Stromal cell of bone marrow (primary cell): ENCODE data around the gene STIMATE.

Source experiments
- DNase-seq: peaks from one replicate; pipeline ENCODE4 v3.0.0-alpha.2; 2012; ENCODE audit warnings: low read depth

STIMATE gene

GRCh38 chr3:52817221-52817620 lies 80.1 kb downstream of the STIMATE start:
- DNase-seq = no peak

GRCh38 chr3:52816654-52817053 lies 80.7 kb downstream of the STIMATE start:
- no peak for DNase-seq

DNA sequence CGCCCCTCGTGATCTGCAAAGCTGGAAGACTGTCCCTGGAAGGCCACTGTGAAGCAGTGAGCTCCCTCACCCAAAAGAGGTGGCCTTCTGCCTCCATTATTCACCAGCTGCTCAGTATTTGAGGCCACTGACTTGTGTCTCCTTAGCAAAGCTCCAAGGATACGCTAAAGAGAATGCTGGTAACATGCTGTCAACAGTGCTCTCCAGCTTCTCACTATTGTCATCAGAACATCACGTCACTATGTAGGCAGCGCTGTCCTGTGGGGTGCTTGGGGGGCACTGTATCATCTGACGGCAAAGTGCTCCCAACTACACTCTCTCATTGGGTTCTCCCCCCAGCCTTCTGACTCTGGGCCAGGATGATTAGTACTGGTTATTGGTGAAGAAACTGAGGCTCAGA lies 81.1 kb downstream of the STIMATE start:
- DNase-seq = no peak

DNA sequence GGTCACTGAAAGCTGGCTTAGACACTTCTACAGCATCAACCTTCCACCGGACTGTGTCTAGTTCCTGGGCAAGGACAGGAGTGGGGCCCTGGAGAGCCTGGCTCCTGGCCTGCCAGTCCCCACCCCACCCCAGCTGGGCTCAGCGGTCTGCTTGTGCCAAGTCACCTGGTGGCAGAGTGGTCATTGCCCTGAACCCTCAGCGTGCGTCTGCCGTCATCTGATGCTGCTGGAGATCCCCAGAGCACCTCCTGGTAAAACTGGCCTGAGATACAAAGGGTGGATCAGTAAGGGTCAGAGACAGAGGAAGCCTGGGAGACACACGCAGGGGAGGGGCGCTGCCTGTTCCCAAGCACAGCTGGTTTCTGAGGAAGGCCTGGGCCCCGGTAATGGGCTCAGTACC lies 83.5 kb downstream of the STIMATE start:
- no peak for DNase-seq

GRCh38 chr3:52811452-52812011 lies 85.8 kb downstream of the STIMATE start:
- no peak for DNase-seq

- DNase-seq = no peak
Measured at GRCh38 chr3:52810923-52811322, 86.4 kb downstream of the STIMATE start.

- no peak for DNase-seq
Measured at GRCh38 chr3:52809662-52810377, 87.5 kb downstream of the STIMATE start.

DNA sequence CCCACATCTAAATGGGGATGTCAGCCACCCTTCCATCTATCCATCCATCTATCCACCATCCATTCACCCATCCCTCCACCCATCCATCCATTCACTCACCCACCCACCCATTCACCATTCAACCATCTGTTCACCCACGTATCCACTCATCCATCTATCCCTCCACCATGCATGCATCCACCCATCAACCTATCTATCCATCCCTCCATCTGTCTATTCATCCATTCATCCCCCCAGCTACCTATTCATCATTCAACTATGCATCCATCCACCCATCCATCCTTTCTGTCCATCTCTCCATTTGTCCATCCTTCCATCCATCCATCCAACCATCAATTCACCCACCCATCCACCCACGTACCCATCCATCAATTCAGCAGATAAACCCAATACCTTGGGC lies 88.2 kb downstream of the STIMATE start:
- no peak for DNase-seq

DNA sequence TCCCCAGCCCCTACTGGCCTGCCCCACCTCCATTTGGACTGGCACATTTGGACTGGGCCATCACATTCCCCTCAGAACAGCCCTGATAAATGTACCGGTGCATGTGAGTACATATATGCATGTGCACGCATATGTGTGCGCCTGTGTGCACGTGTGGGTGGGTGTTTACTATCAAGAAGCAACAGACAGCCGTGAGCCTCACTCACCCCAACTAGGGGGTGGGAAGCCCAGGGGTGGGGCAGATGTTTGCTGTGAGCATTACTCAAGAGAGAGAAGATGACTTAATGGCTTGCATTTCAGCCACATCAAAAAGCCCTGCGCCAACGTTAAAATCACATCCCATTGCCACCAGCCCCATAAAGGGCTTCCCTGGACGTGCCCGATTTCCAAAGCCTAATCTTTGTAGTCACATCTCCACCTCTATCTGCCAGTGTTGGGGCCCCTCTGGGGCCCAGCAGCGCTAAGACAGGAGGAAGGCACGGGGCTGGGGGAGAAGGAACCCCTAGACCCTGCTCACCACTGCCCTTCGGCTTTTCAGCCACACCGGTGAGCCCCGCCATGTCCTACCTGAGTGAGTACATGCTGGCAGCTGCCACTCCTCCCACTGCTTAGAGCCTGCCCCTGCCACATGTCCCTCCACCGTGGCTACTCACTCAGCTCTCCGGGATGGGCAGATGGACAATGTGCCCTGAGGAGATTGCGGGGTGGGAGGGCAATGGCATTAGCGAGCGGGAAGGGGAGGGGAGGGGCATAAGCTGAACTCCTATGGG lies 91.9 kb downstream of the STIMATE start:
- DNase-seq = no peak

DNA sequence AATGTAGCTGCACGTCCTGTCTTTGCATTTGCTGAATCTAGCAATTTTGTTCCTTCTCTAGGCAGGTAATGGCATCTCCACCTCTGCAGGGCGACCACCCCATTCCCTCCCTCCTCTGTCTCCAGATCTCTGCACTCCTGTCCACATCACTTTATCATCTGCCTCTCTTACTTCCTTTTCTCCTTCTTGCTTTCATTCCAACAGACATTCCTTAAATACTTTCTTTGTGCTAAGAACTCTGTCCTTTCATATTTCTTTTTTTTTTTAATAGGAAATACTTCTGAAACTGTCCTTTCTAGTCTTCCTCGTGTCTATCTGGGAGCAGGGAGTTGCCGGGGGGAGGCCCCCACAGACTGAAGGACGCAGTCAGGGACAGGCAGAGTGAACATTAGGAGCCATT lies 95.5 kb downstream of the STIMATE start:
- no peak for DNase-seq

GRCh38 chr3:52800079-52800478 lies 97.3 kb downstream of the STIMATE start:
- no peak for DNase-seq

DNA sequence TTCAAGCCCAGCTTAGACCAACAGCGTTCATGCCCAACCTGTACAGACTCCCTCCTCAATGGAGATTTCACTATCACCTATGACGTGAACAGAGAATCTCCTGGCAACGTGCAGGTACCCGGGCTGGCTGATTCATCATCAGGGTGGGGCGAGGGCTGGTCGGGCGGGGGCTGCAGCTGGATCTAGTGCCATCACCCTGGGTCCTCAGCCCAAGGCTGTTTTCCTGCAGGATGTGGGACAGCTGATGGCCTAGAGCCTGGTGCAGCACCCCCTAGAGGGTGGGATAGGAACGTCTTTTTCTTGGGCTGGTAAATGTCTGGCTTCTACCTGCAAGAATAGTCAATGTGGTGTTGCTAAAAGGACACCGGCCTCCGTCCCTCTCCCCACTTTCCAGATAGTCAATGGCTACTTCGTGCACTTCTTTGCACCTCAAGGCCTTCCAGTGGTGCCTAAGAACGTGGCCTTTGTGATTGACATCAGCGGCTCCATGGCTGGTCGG lies 98.3 kb downstream of the STIMATE start:
- no peak for DNase-seq

GRCh38 chr3:52798376-52798977 lies 98.9 kb downstream of the STIMATE start:
- no peak for DNase-seq

- DNase-seq = no peak
Measured at GRCh38 chr3:52796411-52796810, 100.9 kb downstream of the STIMATE start.

DNA sequence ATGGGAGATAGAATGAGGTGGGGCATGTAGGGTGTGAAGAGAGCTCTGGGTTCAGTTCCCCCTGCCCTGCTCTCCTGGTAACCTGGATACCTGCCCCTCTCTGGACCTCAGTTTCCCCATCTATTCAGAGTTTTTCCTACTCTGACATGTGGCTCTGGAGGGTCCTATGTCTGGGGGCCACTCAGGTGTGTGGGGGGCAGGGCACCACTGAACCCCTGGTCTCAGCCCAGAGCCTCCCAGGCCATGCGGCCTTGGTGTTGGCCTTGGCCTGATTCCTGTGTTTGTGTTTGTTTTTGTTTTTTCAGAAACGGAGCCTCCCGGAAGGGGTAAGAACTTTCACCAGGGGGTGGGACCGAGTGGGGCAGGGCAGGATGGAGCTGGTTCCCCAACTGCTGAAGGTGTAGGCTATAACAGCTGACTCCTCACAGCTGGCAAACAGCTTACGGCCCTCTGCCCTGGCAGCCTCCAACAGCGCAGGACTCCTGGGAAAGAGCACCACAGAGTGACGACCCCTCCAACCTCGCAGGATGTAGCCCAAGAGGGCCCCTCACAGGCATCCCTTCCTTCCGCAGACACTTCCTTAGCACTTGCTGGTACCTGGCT lies 101.9 kb downstream of the STIMATE start:
- no peak for DNase-seq

- DNase-seq = no peak
Measured at GRCh38 chr3:52794612-52795099, 102.7 kb downstream of the STIMATE start, which contains the start of gene ITIH3. TSS of gene ITIH3 (plus strand) at chr3:52794796. CDS start at chr3:52794804, 8 bp downstream.

GRCh38 chr3:52793702-52794611 lies 103.4 kb downstream of the STIMATE start:
- no peak for DNase-seq

DNA sequence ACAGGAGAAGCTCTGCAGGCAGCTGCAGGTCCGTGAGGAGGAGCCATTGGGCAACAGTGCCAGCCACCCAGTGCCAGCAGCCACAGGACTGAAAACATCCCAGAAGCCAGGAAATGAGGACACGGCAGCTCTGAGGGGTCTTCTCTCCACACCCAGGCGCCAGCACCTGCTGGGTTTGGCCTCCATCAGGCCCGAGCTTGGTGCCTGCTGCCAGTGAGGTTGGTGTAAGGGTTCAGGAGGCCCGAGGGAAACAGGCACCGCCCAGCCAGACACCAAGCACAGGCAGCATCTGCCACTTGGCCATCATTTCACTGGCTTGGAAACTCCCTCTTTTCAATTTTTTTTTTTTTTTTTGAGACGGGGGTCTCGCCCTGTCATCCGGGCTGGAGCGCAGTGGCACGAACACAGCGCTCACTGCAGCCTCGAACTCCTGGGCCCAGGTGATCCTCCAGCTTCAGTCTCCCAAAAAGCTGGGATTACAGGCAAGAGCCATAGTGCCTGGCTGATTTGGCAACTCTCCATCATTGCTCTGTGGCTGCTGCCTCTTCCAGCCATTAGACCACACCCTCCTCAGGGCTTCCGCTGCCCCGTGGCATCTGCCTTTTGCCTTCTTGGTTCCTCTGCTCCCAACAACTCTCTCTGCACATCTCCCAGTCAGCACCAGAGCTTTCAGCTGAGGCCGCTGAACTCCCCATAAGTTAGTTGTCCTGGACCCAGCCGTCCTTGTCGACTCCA lies 104.2 kb downstream of the STIMATE start:
- no peak for DNase-seq

DNA sequence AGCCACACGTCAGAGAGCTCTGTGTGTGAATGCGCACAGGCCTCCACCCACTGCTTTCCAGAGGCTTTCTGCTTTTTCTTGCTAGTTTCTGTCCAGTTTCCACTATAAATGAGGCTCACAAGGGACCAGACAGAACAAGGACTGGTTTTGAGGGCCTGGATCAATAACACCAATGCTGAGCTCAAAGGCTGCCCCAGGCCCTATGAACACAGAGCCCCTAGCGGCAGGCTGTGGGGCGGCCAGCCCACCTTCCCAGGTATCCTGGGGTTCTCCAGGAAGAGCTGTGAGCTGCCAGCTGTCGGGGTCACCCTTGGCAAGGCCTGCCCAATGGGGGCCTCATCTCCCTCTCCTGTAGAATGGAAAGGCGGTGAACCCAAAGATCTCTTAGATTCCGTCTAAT lies 104.9 kb downstream of the STIMATE start:
- no peak for DNase-seq

DNA sequence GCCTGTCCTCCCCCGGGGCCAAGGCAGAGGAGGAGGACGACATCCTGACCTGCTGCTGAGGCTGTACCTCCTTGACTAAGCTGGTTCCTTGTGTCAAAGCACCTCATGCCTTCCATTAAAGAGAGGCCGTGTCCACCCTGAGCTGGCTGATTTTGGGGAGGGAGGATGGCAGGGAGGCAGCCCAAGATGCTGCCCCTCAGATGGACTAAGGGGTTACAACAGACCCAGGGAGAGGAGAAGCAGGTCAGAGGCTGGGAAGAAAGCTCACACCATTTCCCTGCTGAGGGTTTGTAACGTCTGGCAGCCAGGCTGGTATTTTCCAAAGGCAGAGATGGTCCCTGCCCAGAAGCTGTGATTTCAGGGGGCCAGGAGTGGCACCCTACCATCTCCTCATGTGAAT lies 105.4 kb downstream of the STIMATE start:
- no peak for DNase-seq
